Thoracic aorta endothelial cell (primary cell): ENCODE measurements around the gene ARHGAP45. TPM values are rescaled to one million over a fixed set of nuclear protein-coding genes. Genes with fewer than 3 reads are reported as not detected.

Experiments used
- small RNA-seq: library from RNA; depleted of rRNA; stranded (forward); fragments of <200 nt; gene quantifications from one replicate; pipeline ENCODE3, GENCODE V24; 2012
- total RNA-seq: library from RNA; depleted of rRNA; stranded (reverse); fragments of >200 nt; gene quantifications from 2 replicates; pipeline ENCODE4 v1.2.3, GENCODE V29; 2012

The ARHGAP45 gene
- total RNA-seq = 6.8 and 12.9 TPM in 2 replicates

GRCh38 chr19:1066748-1067340, at the start of gene ARHGAP45:
ARHGAP45 (plus strand) TSS chr19:1067167; CDS start chr19:1067406, 239 bp downstream.

GRCh38 chr19:1020868-1021425, 46.0 kb upstream of the ARHGAP45 start, which contains the start of gene TMEM259:
TMEM259 (minus strand) TSS chr19:1021123; CDS start chr19:1020996, 127 bp downstream.

GRCh38 chr19:1025960-1026782, 40.8 kb upstream of the ARHGAP45 start, which contains the start of gene CNN2:
CNN2 (plus strand) TSS chr19:1026608; CDS start chr19:1026662, 54 bp downstream.

GRCh38 chr19:1039646-1040475, 27.1 kb upstream of the ARHGAP45 start, which contains the start of gene ABCA7:
ABCA7 (plus strand) TSS chr19:1040107; CDS start chr19:1041362, 1,255 bp downstream.

GRCh38 chr19:1094978-1095701, 28.2 kb downstream of the ARHGAP45 start, which contains the start of gene POLR2E:
POLR2E (minus strand) TSS chr19:1095375; CDS start chr19:1095315, 60 bp downstream.

GRCh38 chr19:1103708-1104310, 36.8 kb downstream of the ARHGAP45 start, which contains the start of gene GPX4:
GPX4 (plus strand) TSS chr19:1103994; CDS start chr19:1104044, 50 bp downstream.

Small RNAs within 50 kb of the gene (small RNA-seq; reads per million reads assigned to genes)
- 8.7 reads per million, percentile 90 among the genes with 10 or more reads in this experiment for gene RNU6-2

Other genes with a start within 250 kb of the ARHGAP45 start
- gene PLPPR3, start 245.2 kb upstream of the ARHGAP45 start, total RNA-seq = 0.07 and 0.40 TPM in 2 replicates
- gene AZU1, start 239.3 kb upstream of the ARHGAP45 start, total RNA-seq = not detected in 2 replicates
- not detected in 2 replicates for gene PRTN3, start 226.2 kb upstream of the ARHGAP45 start, total RNA-seq
- not detected in 2 replicates for gene ELANE, start 214.9 kb upstream of the ARHGAP45 start, total RNA-seq
- gene CFD, start 207.5 kb upstream of the ARHGAP45 start, total RNA-seq = 1.1 and 2.3 TPM in 2 replicates
- 25.5 and 29.4 TPM in 2 replicates for gene MED16, start 174.0 kb upstream of the ARHGAP45 start, total RNA-seq
- gene RNU6-9, start 173.7 kb upstream of the ARHGAP45 start, total RNA-seq = not detected in 2 replicates
- 20.1 and 26.1 TPM in 2 replicates for gene R3HDM4, start 153.9 kb upstream of the ARHGAP45 start, total RNA-seq
- not detected in 2 replicates for gene KISS1R, start 149.8 kb upstream of the ARHGAP45 start, total RNA-seq
- gene ARID3A, start 141.1 kb upstream of the ARHGAP45 start, total RNA-seq = 6.9 and 10.0 TPM in 2 replicates
- gene WDR18, start 82.8 kb upstream of the ARHGAP45 start, total RNA-seq = 47.2 and 65.5 TPM in 2 replicates
- gene GRIN3B, start 66.7 kb upstream of the ARHGAP45 start, total RNA-seq = 0.43 and 0.80 TPM in 2 replicates
- 61.7 and 66.5 TPM in 2 replicates for gene TMEM259, start 46.0 kb upstream of the ARHGAP45 start, total RNA-seq
- not detected in 2 replicates for gene RNU6-2, start 45.6 kb upstream of the ARHGAP45 start, total RNA-seq
- 140 and 181 TPM in 2 replicates for gene CNN2, start 40.6 kb upstream of the ARHGAP45 start, total RNA-seq
- gene ABCA7, start 27.1 kb upstream of the ARHGAP45 start, total RNA-seq = 4.1 and 6.2 TPM in 2 replicates
- 82.4 and 139 TPM in 2 replicates for gene POLR2E, start 28.2 kb downstream of the ARHGAP45 start, total RNA-seq
- gene GPX4, start 36.8 kb downstream of the ARHGAP45 start, total RNA-seq = 226 and 365 TPM in 2 replicates
- gene SBNO2, start 107.1 kb downstream of the ARHGAP45 start, total RNA-seq = 26.5 and 37.5 TPM in 2 replicates
- 68.5 and 75.7 TPM in 2 replicates for gene STK11, start 138.6 kb downstream of the ARHGAP45 start, total RNA-seq
- gene CBARP, start 170.8 kb downstream of the ARHGAP45 start, total RNA-seq = 3.1 and 3.8 TPM in 2 replicates
- 21.3 and 23.3 TPM in 2 replicates for gene ATP5F1D, start 174.6 kb downstream of the ARHGAP45 start, total RNA-seq
- 20.2 and 22.2 TPM in 2 replicates for gene MIDN, start 181.4 kb downstream of the ARHGAP45 start, total RNA-seq
- 129 and 154 TPM in 2 replicates for gene CIRBP, start 202.2 kb downstream of the ARHGAP45 start, total RNA-seq
- gene FAM174C, start 208.4 kb downstream of the ARHGAP45 start, total RNA-seq = 25.6 and 30.5 TPM in 2 replicates
- gene EFNA2, start 218.7 kb downstream of the ARHGAP45 start, total RNA-seq = 0.27 TPM in 1 of 2 replicates, not detected in the other